Parathyroid adenoma (tissue), 2 donors: Measurements from ENCODE around the gene PIK3R6.

ENCODE experiments used
- H2AFZ ChIP-seq: fragments of 300-600 bp; sonication (generic); one replicate; pipeline ENCODE4 v1.7.0; 2017; ENCODE audit warnings: antibody characterized with exemption, mild to moderate bottlenecking
- H3K27ac ChIP-seq: fragments of 300-600 bp; sonication (generic); one replicate; pipeline ENCODE4 v1.7.0; 2017
- H3K27me3 ChIP-seq: fragments of 300-600 bp; sonication (generic); one replicate; pipeline ENCODE4 v1.7.0; 2017; ENCODE audit warnings: low read length; ENCODE audit not compliant: control insufficient read depth, insufficient read depth
- H3K36me3 ChIP-seq: fragments of 300-600 bp; sonication (generic); one replicate; pipeline ENCODE4 v1.7.0; 2017; ENCODE audit warnings: low read length; ENCODE audit not compliant: control insufficient read depth, insufficient read depth
- H3K4me1 ChIP-seq: fragments of 300-600 bp; sonication (generic); one replicate; pipeline ENCODE4 v1.7.0; 2017; ENCODE audit warnings: control low read depth
- H3K4me2 ChIP-seq: fragments of 300-600 bp; sonication (generic); one replicate; pipeline ENCODE4 v1.7.0; 2017; ENCODE audit warnings: low read length
- H3K4me3 ChIP-seq: fragments of 300-600 bp; sonication (generic); one replicate; pipeline ENCODE4 v1.7.0; 2017; ENCODE audit warnings: low read depth, low read length
- H3K79me2 ChIP-seq: fragments of 300-600 bp; sonication (generic); one replicate; pipeline ENCODE4 v1.7.0; 2017; ENCODE audit warnings: control low read depth
- H3K9ac ChIP-seq: fragments of 300-600 bp; sonication (generic); one replicate; pipeline ENCODE4 v1.7.0; 2017; ENCODE audit warnings: mild to moderate bottlenecking
- H3K9me3 ChIP-seq: fragments of 300-600 bp; sonication (generic); one replicate; pipeline ENCODE4 v1.7.0; 2017; ENCODE audit warnings: low read length; ENCODE audit not compliant: control insufficient read depth
- TF ChIP-seq, protein P1 (sequence below): fragments of 300-600 bp; sonication (generic); IDR thresholded peaks from one replicate; pipeline ENCODE4 v1.7.0; 2017; ENCODE audit warnings: antibody characterized with exemption, mild to moderate bottlenecking
- donor health status: primary hyperparathyroidism.

The PIK3R6 gene

DNA sequence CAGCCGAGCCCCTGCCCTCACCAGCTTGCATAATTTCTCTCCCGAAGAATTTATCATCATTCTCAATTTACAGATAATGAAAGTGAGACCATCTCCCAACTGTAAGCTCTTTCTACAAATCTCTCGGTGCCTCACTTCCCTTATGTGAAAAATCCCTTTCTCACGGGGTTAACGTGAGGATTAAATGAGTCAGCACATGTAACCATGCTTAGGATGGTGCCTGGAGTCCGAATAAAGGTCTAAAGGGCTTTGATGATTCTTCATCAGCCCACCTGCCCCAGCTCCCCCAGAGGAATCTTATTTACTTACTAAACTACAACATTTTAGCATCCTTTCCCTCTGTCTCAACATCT is 24.8 kb upstream of the PIK3R6 start:
- no peak overlapping the region for H3K27ac ChIP-seq
- no peaks in the 10 kb centered on the region for H3K9me3 ChIP-seq
- no peaks in the 10 kb centered on the region for H3K79me2 ChIP-seq
- no peak overlapping the region for H3K4me2 ChIP-seq
- TF ChIP-seq, protein P1, sequence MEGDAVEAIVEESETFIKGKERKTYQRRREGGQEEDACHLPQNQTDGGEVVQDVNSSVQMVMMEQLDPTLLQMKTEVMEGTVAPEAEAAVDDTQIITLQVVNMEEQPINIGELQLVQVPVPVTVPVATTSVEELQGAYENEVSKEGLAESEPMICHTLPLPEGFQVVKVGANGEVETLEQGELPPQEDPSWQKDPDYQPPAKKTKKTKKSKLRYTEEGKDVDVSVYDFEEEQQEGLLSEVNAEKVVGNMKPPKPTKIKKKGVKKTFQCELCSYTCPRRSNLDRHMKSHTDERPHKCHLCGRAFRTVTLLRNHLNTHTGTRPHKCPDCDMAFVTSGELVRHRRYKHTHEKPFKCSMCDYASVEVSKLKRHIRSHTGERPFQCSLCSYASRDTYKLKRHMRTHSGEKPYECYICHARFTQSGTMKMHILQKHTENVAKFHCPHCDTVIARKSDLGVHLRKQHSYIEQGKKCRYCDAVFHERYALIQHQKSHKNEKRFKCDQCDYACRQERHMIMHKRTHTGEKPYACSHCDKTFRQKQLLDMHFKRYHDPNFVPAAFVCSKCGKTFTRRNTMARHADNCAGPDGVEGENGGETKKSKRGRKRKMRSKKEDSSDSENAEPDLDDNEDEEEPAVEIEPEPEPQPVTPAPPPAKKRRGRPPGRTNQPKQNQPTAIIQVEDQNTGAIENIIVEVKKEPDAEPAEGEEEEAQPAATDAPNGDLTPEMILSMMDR: no peak
- H3K4me3 ChIP-seq: no peak overlapping the region
- H3K27me3 ChIP-seq: no peaks in the 10 kb centered on the region
- no peaks in the 10 kb centered on the region for H3K36me3 ChIP-seq
- H2AFZ ChIP-seq: no peak overlapping the region
- no peak overlapping the region for H3K9ac ChIP-seq
- no peaks in the 10 kb centered on the region for H3K4me1 ChIP-seq

DNA sequence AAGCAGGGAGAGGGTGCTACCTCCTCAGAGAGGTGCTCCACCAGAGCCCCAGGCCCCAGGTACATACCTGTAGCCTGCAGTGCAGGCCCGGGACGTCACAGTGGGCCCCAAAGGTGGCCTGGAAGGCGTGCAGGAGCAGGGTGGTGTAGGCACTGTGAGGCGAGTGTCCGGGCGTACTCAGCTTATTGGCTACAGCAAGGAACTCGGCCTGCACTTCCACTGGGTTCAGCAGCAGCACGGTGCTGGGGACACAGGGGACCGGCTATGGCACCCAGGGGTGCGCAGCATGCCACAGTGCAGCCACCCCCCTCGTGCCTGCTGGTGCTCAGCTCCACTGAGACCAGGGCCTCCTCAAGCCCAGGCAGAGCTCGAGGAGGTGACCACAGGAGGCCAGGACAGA is 23.2 kb upstream of the PIK3R6 start:
- Histone ChIP-seq H3K4me2 (no peak overlapping the region), H3K4me1 (no peaks in the 10 kb centered on the region), H3K9ac (no peak overlapping the region), H3K4me3 (no peak overlapping the region), H2AFZ (no peak overlapping the region), H3K36me3 (no peaks in the 10 kb centered on the region), H3K27ac (no peak overlapping the region), H3K27me3 (no peaks in the 10 kb centered on the region), H3K9me3 (no peaks in the 10 kb centered on the region), H3K79me2 (no peaks in the 10 kb centered on the region)
- TF ChIP-seq, protein P1: no peak

DNA sequence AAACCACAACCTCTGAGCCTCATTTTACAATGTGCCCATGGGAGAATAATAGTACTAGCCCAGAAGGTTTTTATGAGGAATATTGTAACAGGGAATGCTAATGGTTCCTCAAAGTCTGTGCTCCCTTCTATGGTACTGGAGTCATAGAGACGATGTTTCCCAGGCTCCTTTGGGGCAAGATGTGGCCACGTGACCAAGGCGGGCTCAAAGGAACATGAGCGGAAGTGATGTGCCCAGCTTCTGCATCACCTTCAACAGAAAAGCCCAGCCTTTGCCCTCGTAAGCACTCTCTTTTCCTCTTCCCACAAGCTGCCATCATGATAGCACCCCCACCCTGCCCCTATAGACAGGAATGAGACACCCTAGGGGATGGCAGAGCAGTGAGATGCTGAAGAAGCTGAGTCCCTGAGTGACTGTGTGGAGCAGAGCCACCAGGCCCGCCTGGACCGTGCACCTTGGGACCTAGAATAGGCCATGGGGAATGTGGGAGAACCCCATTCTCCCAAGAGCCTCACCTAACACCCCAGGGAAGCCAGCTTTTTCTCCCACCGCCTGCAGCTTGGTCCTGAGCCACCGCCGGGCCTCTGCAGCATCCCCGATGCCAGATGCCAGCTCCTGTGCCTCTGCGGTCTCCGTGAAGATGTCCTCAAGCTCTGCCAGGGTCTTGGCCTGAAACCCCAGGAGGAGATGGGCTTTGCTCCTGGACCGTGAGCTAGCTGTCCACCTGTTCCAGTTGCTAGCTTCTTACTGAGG is 22.2 kb upstream of the PIK3R6 start:
- Histone ChIP-seq H3K79me2 (no peaks in the 10 kb centered on the region), H3K9ac (no peak overlapping the region), H3K9me3 (no peaks in the 10 kb centered on the region), H3K27ac (no peak overlapping the region), H3K4me2 (no peak overlapping the region), H3K27me3 (no peaks in the 10 kb centered on the region), H3K4me1 (no peaks in the 10 kb centered on the region), H2AFZ (no peak overlapping the region), H3K36me3 (no peaks in the 10 kb centered on the region), H3K4me3 (no peak overlapping the region)
- TF ChIP-seq, protein P1: no peak

GRCh38 chr17:8888704-8889302 is 21.3 kb upstream of the PIK3R6 start:
- H3K4me1 ChIP-seq: no peaks in the 10 kb centered on the region
- H3K27ac ChIP-seq: no peak overlapping the region
- no peaks in the 10 kb centered on the region for H3K27me3 ChIP-seq
- H2AFZ ChIP-seq: no peak overlapping the region
- TF ChIP-seq, protein P1: no peak
- no peak overlapping the region for H3K4me3 ChIP-seq
- no peaks in the 10 kb centered on the region for H3K79me2 ChIP-seq
- H3K36me3 ChIP-seq: no peaks in the 10 kb centered on the region
- no peak overlapping the region for H3K9ac ChIP-seq
- no peak overlapping the region for H3K4me2 ChIP-seq
- no peaks in the 10 kb centered on the region for H3K9me3 ChIP-seq
